ENCODE results near the gene OTULIN.

The OTULIN gene

DNA sequence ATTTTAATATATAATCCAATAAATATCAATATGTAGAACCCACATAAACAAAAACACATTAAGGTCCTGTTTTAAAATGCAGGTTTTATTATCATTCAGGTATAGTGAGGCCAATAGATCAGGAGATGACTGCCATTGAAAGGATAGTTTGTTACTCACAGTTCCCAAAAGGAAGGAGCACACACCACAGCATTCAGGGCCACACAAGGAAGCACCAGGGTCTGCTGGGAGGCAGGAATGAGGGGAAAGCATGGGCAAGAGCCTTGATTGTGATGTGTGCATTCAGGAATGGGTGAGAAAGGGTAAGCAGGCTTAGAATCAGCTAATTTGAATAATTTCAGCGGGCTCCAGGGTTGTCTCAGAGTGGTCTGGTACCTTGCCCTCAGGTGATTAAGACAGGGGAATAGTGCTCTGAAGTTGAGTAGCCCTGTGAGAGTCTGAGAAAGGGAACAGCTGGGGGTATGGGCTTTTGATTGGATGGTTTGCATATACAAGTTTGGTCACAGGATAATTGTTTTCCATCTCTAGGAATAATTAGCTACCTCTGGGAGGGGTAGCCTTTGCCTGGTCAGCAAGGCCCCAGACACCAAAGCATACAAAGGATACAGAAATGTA lies 19.8 kb upstream of the OTULIN start:
- no peaks in the 10 kb centered on the region for H3K9me3 ChIP-seq (ENCODE audit: control insufficient read depth, insufficient read depth, low read depth, low read length)
- TF ChIP-seq ZBTB20 (tag by site-specific recombination; IDR thresholded peaks at IDR 0.05) = no peak
- peak; percentile 95 for TF ChIP-seq ZNF266 (tag by site-specific recombination; IDR thresholded peaks at IDR 0.05; ENCODE audit: low read depth)
- ChIA-PET POLR2A (interaction anchor here (0.5 kb wide), 1 partner anchor 50 kb away, joined by 7 read pairs; no protein-coding TSS in a partner anchor), CTCF (interaction anchor here (0.6 to 1.3 kb wide), 4 partner anchors 293 to 1209 kb away, joined by 3 to 6 read pairs (median 4); no protein-coding TSS in a partner anchor)
- no peak overlapping the region for H3K27ac ChIP-seq (ENCODE audit: extremely low read depth, low read depth, low read length)
- H3K4me3 ChIP-seq (ENCODE audit: low read depth, low read length) = no peak overlapping the region
- H3K36me3 ChIP-seq (ENCODE audit: control insufficient read depth in 2 of 2, insufficient read depth in 1 of 2, low read length in 2 of 2) = no peaks in the 10 kb centered on the region
- H3K4me1 ChIP-seq (ENCODE audit: control insufficient read depth, insufficient read depth, low read length) = no peaks in the 10 kb centered on the region

DNA sequence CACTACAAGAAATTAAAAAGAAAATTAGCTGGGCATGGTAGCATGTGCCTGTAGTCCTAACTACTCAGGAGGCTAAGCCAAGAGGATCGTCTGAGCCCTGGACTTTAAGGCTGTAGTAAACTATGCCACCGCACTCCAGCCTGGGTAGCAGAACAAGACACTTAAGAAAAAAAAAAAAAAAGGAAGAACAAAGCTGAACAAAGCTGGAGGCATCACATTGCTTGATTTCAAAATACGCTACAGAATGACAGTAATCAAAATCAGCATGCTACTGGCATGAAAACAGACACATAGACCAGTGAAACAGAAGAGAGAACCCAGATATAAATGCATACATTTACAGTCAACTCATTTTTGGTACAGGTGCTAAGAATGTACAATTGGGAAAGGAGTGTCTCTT lies 14.5 kb upstream of the OTULIN start:
- Histone ChIP-seq H3K4me1 (ENCODE audit: control insufficient read depth, insufficient read depth, low read length) (no peaks in the 10 kb centered on the region), H3K27ac (ENCODE audit: extremely low read depth, low read depth, low read length) (no peak overlapping the region), H3K36me3 (ENCODE audit: control insufficient read depth in 2 of 2, insufficient read depth in 1 of 2, low read length in 2 of 2) (no peaks in the 10 kb centered on the region), H3K9me3 (ENCODE audit: control insufficient read depth, insufficient read depth, low read depth, low read length) (no peaks in the 10 kb centered on the region), H3K4me3 (ENCODE audit: low read depth, low read length) (no peak overlapping the region)
- CTCF ChIA-PET = interaction anchor here (0.6 to 4.7 kb wide), 7 partner anchors 250 to 693 kb away, joined by 3 to 54 read pairs (median 4); no protein-coding TSS in a partner anchor
- TF ChIP-seq ZNF133 (tag by site-specific recombination; IDR thresholded peaks at IDR 0.05) (no peak), PRDM1 (tag by site-specific recombination; IDR thresholded peaks at IDR 0.05) (no peak), ZBTB1 (tag by site-specific recombination; IDR thresholded peaks at IDR 0.05) (no peak), ZNF48 (tag by site-specific recombination; IDR thresholded peaks at IDR 0.05) (no peak), ZNF266 (tag by site-specific recombination; IDR thresholded peaks at IDR 0.05; ENCODE audit: low read depth) (no peak)
- POLR2A ChIA-PET = no interaction called here

DNA sequence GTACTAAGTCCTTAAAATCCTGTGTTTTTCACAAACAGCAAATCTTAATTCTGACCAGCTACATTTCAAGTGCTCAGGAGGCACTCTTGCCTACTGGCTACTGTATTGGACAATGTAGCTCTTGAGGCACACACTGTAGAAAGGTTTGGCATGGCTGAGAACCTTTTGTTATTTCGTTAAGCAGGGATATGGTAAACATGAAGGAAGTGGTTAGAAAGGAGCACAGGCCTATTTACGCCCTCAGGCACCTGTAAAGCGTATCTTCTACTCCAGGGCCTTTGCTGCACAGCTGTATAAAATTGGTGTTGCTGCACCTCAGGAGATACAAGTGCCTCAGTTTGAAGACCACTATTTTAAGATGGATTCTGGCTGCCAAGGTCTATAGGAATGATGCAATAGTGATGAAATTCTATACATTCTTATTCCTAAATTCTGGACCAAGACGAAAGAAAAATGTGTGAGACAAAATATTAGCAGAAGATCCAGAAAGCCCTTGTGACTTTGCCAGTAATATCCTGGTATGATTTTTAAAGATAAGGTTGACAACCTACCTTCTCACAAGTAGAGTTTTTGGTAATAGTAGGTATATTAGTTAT lies 9.3 kb upstream of the OTULIN start:
- TF ChIP-seq MZF1 (tag by site-specific recombination; IDR thresholded peaks at IDR 0.05; ENCODE audit: borderline replicate concordance) = no peak
- no peak for TF ChIP-seq ZNF311 (tag by site-specific recombination; IDR thresholded peaks at IDR 0.05; ENCODE audit: borderline replicate concordance)
- TF ChIP-seq ZNF660 (tag by site-specific recombination; IDR thresholded peaks at IDR 0.05) = no peak
- TF ChIP-seq WT1 (tag by site-specific recombination; IDR thresholded peaks at IDR 0.05) = no peak
- no peak overlapping the region for H3K4me3 ChIP-seq (ENCODE audit: low read depth, low read length)
- H3K36me3 ChIP-seq (ENCODE audit: control insufficient read depth in 2 of 2, insufficient read depth in 1 of 2, low read length in 2 of 2) = no peaks in the 10 kb centered on the region
- H3K4me1 ChIP-seq (ENCODE audit: control insufficient read depth, insufficient read depth, low read length) = no peaks in the 10 kb centered on the region
- no peak overlapping the region for H3K27ac ChIP-seq (ENCODE audit: extremely low read depth, low read depth, low read length)
- CTCF ChIA-PET = interaction anchor here (1.1 to 1.8 kb wide), 6 partner anchors 27 to 698 kb away, joined by 3 to 8 read pairs (median 6); no protein-coding TSS in a partner anchor
- POLR2A ChIA-PET = no interaction called here
- no peaks in the 10 kb centered on the region for H3K9me3 ChIP-seq (ENCODE audit: control insufficient read depth, insufficient read depth, low read depth, low read length)

DNA sequence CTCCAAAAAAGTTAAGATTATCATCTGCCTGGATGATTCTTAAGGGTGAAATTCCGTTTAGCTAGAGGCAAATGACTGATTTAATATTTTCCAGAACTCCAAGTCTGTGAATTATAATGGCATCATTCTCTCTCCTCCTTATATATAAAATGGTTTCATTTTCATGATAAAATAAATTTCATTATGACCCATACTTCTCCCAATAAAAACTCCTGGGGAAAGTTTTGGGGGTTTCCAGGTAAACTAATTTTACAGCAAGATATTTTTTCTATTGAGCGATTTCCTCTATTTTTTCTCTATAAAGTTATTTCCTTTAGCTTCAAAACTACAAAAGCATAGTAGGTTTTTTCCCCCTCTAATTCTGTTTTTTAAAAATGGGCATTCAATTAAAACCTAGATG lies 7.6 kb upstream of the OTULIN start:
- no peak overlapping the region for H3K4me3 ChIP-seq (ENCODE audit: low read depth, low read length)
- ChIA-PET POLR2A (no interaction called here), CTCF (interaction anchor here (0.6 to 2.6 kb wide), 5 partner anchors 9 to 680 kb away, joined by 3 to 31 read pairs (median 3); no protein-coding TSS in a partner anchor)
- no peaks in the 10 kb centered on the region for H3K4me1 ChIP-seq (ENCODE audit: control insufficient read depth, insufficient read depth, low read length)
- H3K36me3 ChIP-seq (ENCODE audit: control insufficient read depth in 2 of 2, insufficient read depth in 1 of 2, low read length in 2 of 2) = no peaks in the 10 kb centered on the region
- H3K9me3 ChIP-seq (ENCODE audit: control insufficient read depth, insufficient read depth, low read depth, low read length) = no peaks in the 10 kb centered on the region
- no peak overlapping the region for H3K27ac ChIP-seq (ENCODE audit: extremely low read depth, low read depth, low read length)
- TF ChIP-seq, protein P1, sequence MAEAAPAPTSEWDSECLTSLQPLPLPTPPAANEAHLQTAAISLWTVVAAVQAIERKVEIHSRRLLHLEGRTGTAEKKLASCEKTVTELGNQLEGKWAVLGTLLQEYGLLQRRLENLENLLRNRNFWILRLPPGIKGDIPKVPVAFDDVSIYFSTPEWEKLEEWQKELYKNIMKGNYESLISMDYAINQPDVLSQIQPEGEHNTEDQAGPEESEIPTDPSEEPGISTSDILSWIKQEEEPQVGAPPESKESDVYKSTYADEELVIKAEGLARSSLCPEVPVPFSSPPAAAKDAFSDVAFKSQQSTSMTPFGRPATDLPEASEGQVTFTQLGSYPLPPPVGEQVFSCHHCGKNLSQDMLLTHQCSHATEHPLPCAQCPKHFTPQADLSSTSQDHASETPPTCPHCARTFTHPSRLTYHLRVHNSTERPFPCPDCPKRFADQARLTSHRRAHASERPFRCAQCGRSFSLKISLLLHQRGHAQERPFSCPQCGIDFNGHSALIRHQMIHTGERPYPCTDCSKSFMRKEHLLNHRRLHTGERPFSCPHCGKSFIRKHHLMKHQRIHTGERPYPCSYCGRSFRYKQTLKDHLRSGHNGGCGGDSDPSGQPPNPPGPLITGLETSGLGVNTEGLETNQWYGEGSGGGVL (tag by site-specific recombination; IDR thresholded peaks at IDR 0.05) = no peak
- TF ChIP-seq, protein P2, sequence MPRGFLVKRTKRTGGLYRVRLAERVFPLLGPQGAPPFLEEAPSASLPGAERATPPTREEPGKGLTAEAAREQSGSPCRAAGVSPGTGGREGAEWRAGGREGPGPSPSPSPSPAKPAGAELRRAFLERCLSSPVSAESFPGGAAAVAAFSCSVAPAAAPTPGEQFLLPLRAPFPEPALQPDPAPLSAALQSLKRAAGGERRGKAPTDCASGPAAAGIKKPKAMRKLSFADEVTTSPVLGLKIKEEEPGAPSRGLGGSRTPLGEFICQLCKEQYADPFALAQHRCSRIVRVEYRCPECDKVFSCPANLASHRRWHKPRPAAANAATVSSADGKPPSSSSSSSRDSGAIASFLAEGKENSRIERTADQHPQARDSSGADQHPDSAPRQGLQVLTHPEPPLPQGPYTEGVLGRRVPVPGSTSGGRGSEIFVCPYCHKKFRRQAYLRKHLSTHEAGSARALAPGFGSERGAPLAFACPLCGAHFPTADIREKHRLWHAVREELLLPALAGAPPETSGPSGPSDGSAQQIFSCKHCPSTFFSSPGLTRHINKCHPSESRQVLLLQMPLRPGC (tag by site-specific recombination; IDR thresholded peaks at IDR 0.05) = no peak
- TF ChIP-seq ZNF585B (tag by site-specific recombination; IDR thresholded peaks at IDR 0.05) (no peak), ZNF623 (tag by site-specific recombination; IDR thresholded peaks at IDR 0.05) (no peak), ZBTB20 (tag by site-specific recombination; IDR thresholded peaks at IDR 0.05) (no peak), ZNF274 (IDR thresholded peaks at IDR 0.05; ENCODE audit: low read length) (no peak), ZNF274 (tag by site-specific recombination; IDR thresholded peaks at IDR 0.05; ENCODE audit: borderline replicate concordance) (no peak), ZNF530 (tag by site-specific recombination; IDR thresholded peaks at IDR 0.05; ENCODE audit: low read depth) (no peak)
- TF ChIP-seq, protein P3, sequence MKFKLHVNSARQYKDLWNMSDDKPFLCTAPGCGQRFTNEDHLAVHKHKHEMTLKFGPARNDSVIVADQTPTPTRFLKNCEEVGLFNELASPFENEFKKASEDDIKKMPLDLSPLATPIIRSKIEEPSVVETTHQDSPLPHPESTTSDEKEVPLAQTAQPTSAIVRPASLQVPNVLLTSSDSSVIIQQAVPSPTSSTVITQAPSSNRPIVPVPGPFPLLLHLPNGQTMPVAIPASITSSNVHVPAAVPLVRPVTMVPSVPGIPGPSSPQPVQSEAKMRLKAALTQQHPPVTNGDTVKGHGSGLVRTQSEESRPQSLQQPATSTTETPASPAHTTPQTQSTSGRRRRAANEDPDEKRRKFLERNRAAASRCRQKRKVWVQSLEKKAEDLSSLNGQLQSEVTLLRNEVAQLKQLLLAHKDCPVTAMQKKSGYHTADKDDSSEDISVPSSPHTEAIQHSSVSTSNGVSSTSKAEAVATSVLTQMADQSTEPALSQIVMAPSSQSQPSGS (tag by site-specific recombination; IDR thresholded peaks at IDR 0.05; ENCODE audit: low read depth) = no peak
